K562 (cell line): ENCODE data around the gene STUB1. TPM values are rescaled to one million over a fixed set of nuclear protein-coding genes. Genes with fewer than 3 reads are reported as not detected.

Experiments used
- ATF6 ChIP-seq: sonication (generic); formaldehyde crosslinking; IDR thresholded peaks from 2 replicates; pipeline ENCODE4 v1.4.0; 2020; ENCODE audit warnings: mild to moderate bottlenecking, missing genetic modification reagents
- BRCA1 ChIP-seq, 2 experiments: fragments of 450-650 bp in 1 of 2; sonication (generic) in 1 of 2; formaldehyde crosslinking in 1 of 2; IDR thresholded peaks; 2 replicates each; pipeline versions ENCODE4 v1.5.0 to v1.6.1; 2017 to 2020; ENCODE audit warnings: mild to moderate bottlenecking in 1 of 2, missing genetic modification reagents in 1 of 2
- CBX8 ChIP-seq: fragments of 200-600 bp; sonication (generic); IDR thresholded peaks from 2 replicates; pipeline ENCODE4 v1.6.1; 2012; ENCODE audit warnings: borderline replicate concordance, mixed run types, low read depth, mild to moderate bottlenecking, moderate library complexity, mixed read lengths, low read length, control low read depth, inconsistent platforms; ENCODE audit not compliant: poor library complexity, severe bottlenecking; ENCODE audit errors: extremely low read depth
- DIDO1 ChIP-seq: fragments of 450-650 bp; IDR thresholded peaks from 2 replicates; pipeline ENCODE4 v1.6.1; 2016; ENCODE audit warnings: low read depth, missing biosample characterization, missing genetic modification characterization
- EGR1 ChIP-seq: fragments of 450-650 bp; conservative IDR thresholded peaks from 2 replicates; pipeline ENCODE4 v1.6.1; 2017; ENCODE audit warnings: mild to moderate bottlenecking
- ELF4 ChIP-seq: fragments of 450-650 bp; formaldehyde crosslinking; IDR thresholded peaks from 2 replicates; pipeline ENCODE4 v1.4.0; 2022; ENCODE audit warnings: missing genetic modification characterization
- GABPB1 ChIP-seq: sonication (generic); formaldehyde crosslinking; IDR thresholded peaks from 2 replicates; pipeline ENCODE4 v1.8.0; 2022; ENCODE audit warnings: mild to moderate bottlenecking, missing genetic modification reagents
- MECOM ChIP-seq: fragments of 250-450 bp; sonication (Bioruptor Pico); IDR thresholded peaks from 2 replicates; pipeline ENCODE4 v1.8.0; 2022; ENCODE audit warnings: inconsistent platforms
- NR2F6 ChIP-seq: fragments of 450-650 bp; formaldehyde crosslinking; IDR thresholded peaks from 2 replicates; pipeline ENCODE4 v1.4.0; 2020; ENCODE audit warnings: mild to moderate bottlenecking
- PML ChIP-seq: IDR thresholded peaks from 2 replicates; pipeline ENCODE4 v1.6.1; 2012; ENCODE audit warnings: low read length, inconsistent platforms
- RAD21 ChIP-seq, 2 experiments: fragments of 250-450 bp in 1 of 2; fragments of 450-650 bp in 1 of 2; sonication (Bioruptor Pico) in 1 of 2; formaldehyde crosslinking in 1 of 2; IDR thresholded peaks in 1 of 2; conservative IDR thresholded peaks in 1 of 2; 2 replicates each; pipeline versions ENCODE4 v1.4.0 to v1.8.0; 2020 to 2022; ENCODE audit warnings: mild to moderate bottlenecking in 2 of 2, moderate library complexity in 1 of 2
- RBFOX2 ChIP-seq: fragments of 200-400 bp; formaldehyde crosslinking; IDR thresholded peaks from 2 replicates; pipeline ENCODE4 v1.6.1; 2017; ENCODE audit warnings: low read depth, mild to moderate bottlenecking, low read length, moderate library complexity
- SAFB ChIP-seq: fragments of 200-400 bp; formaldehyde crosslinking; IDR thresholded peaks from 2 replicates; pipeline ENCODE4 v1.6.1; 2017; ENCODE audit warnings: low read depth, low read length, borderline replicate concordance
- SMARCE1 ChIP-seq: fragments of 450-650 bp; IDR thresholded peaks from 2 replicates; pipeline ENCODE4 v1.7.1; 2016; ENCODE audit warnings: mild to moderate bottlenecking
- SRSF9 ChIP-seq: fragments of 200-400 bp; formaldehyde crosslinking; IDR thresholded peaks from 2 replicates; pipeline ENCODE4 v1.6.1; 2017; ENCODE audit warnings: low read depth, low read length, borderline replicate concordance
- TAF15 ChIP-seq: fragments of 200-400 bp; formaldehyde crosslinking; IDR thresholded peaks from 2 replicates; pipeline ENCODE4 v1.6.1; 2017; ENCODE audit warnings: mild to moderate bottlenecking, low read depth, low read length, moderate library complexity
- USF1 ChIP-seq: sonication (generic); formaldehyde crosslinking; IDR thresholded peaks from 2 replicates; pipeline ENCODE4 v1.9.0; 2022; ENCODE audit warnings: mild to moderate bottlenecking, missing genetic modification reagents
- ZC3H8 ChIP-seq: fragments of 450-650 bp; IDR thresholded peaks from 2 replicates; pipeline ENCODE4 v1.6.1; 2017
- ZEB2 ChIP-seq: fragments of 450-650 bp; IDR thresholded peaks from 2 replicates; pipeline ENCODE4 v1.6.1; 2016
- ZFP1 ChIP-seq: fragments of 450-650 bp; formaldehyde crosslinking; IDR thresholded peaks from 2 replicates; pipeline ENCODE4 v1.4.0; 2020; ENCODE audit warnings: mild to moderate bottlenecking, mixed read lengths
- ZFP36 ChIP-seq: fragments of 150-350 bp; IDR thresholded peaks from 2 replicates; pipeline ENCODE4 v1.6.1; 2018; ENCODE audit warnings: low read length, low read depth; ENCODE audit not compliant: partially characterized antibody
- ZNF12 ChIP-seq: sonication (generic); formaldehyde crosslinking; IDR thresholded peaks from 2 replicates; pipeline ENCODE4 v1.4.0; 2020; ENCODE audit warnings: mild to moderate bottlenecking, missing genetic modification reagents
- ZNF24 ChIP-seq: fragments of 450-650 bp; IDR thresholded peaks from 2 replicates; pipeline ENCODE4 v1.6.1; 2016
- polyA plus RNA-seq, 8 experiments: library from polyadenylated mRNA; depleted of rRNA in 4 of 8; stranded (reverse) in 5 of 8; unstranded in 3 of 8; fragments of >200 nt; fragmentation: Nextera tagmentation in 2 of 8; fragmentation: Illumina TruSeq in 1 of 8; extraction: Ambion mirVana in 2 of 8; extraction: Trizol in 1 of 8; gene quantifications; 2 replicates each; pipeline versions ENCODE4 v1.2.1 to v1.2.3, GENCODE V29; 2011 to 2014; ENCODE audit warnings: inconsistent platforms in 1 of 8, missing spikeins in 1 of 8
- total RNA-seq, 7 experiments: library from RNA; depleted of rRNA in 6 of 7; stranded (reverse); fragments of >200 nt in 6 of 7; fragmentation: Illumina TruSeq in 2 of 7; extraction: Trizol in 2 of 7; gene quantifications; 2 replicates each; pipeline versions ENCODE4 v1.2.1 to v1.2.3, GENCODE V29; 2011 to 2021; ENCODE audit warnings: low replicate concordance in 1 of 7
- TF ChIP-seq, protein P1 (sequence below): IDR thresholded peaks from 3 replicates; pipeline ENCODE4 v1.6.1; 2011; ENCODE audit warnings: borderline replicate concordance, mild to moderate bottlenecking, moderate library complexity; ENCODE audit not compliant: insufficient read length; ENCODE audit errors: extremely low read depth

STUB1 gene
- total and polyA plus RNA-seq, 9 of the 15 experiments (the other 6 are each of a cell fraction or from before 2014, with no cell fraction given) = 10.6 to 251 (median 152) TPM

GRCh38 chr16:728890-729744, 48.9 kb downstream of the STUB1 start (continued):
- TF ChIP-seq ZFP36 = no peak
- TF ChIP-seq ELF4 = no peak
- no peak for TF ChIP-seq PML
- no peak for TF ChIP-seq ZNF12 (CRISPR knock-in tag)
- no peak for TF ChIP-seq NR2F6
- no peak for TF ChIP-seq ZEB2
- no peak for TF ChIP-seq DIDO1 (tag)
- TF ChIP-seq GABPB1 (CRISPR knock-in tag) = no peak
- peak; percentile 72 for TF ChIP-seq RBFOX2
- no peak for TF ChIP-seq ATF6
- TF ChIP-seq CBX8 = no peak
- TF ChIP-seq TAF15 = no peak
- TF ChIP-seq ZC3H8 = no peak
- TF ChIP-seq USF1 = no peak
- no peak for TF ChIP-seq ZNF24
- TF ChIP-seq SRSF9 = no peak
- TF ChIP-seq ZFP1 (CRISPR knock-in tag) = no peak
- no peak for TF ChIP-seq RAD21 (CRISPR knock-in tag; conservative IDR thresholded peaks at IDR 0.05 in 1 of 2, IDR thresholded peaks at IDR 0.05 in 1 of 2)
- TF ChIP-seq, protein P1, sequence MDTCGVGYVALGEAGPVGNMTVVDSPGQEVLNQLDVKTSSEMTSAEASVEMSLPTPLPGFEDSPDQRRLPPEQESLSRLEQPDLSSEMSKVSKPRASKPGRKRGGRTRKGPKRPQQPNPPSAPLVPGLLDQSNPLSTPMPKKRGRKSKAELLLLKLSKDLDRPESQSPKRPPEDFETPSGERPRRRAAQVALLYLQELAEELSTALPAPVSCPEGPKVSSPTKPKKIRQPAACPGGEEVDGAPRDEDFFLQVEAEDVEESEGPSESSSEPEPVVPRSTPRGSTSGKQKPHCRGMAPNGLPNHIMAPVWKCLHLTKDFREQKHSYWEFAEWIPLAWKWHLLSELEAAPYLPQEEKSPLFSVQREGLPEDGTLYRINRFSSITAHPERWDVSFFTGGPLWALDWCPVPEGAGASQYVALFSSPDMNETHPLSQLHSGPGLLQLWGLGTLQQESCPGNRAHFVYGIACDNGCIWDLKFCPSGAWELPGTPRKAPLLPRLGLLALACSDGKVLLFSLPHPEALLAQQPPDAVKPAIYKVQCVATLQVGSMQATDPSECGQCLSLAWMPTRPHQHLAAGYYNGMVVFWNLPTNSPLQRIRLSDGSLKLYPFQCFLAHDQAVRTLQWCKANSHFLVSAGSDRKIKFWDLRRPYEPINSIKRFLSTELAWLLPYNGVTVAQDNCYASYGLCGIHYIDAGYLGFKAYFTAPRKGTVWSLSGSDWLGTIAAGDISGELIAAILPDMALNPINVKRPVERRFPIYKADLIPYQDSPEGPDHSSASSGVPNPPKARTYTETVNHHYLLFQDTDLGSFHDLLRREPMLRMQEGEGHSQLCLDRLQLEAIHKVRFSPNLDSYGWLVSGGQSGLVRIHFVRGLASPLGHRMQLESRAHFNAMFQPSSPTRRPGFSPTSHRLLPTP = no peak
- TF ChIP-seq MECOM (CRISPR knock-in tag) = no peak
- TF ChIP-seq SAFB = peak; percentile 67; the same call in 1 of the 2 replicates
- no peak for TF ChIP-seq SMARCE1
- peak; percentile 43; the same call in 1 of the 2 replicates for TF ChIP-seq EGR1
- no peak for TF ChIP-seq BRCA1 (IDR thresholded peaks at IDR 0.05)
- no peak for TF ChIP-seq BRCA1 (CRISPR knock-in tag; IDR thresholded peaks at IDR 0.05)
